HepG2 (cell line): Measurements from ENCODE around the gene ARSB. TPM values are rescaled to one million over a fixed set of nuclear protein-coding genes. Genes with fewer than 3 reads are reported as not detected.

ENCODE experiments used
- ARID3A ChIP-seq: IDR thresholded peaks from 2 replicates; pipeline ENCODE4 v1.6.1; 2012; ENCODE audit warnings: low read depth, low read length, improper control_type of control experiment
- ARID5B ChIP-seq: IDR thresholded peaks from 2 replicates; pipeline ENCODE4 v1.4.0; 2020; ENCODE audit warnings: mild to moderate bottlenecking, missing genetic modification reagents
- ARNTL ChIP-seq: sonication (generic); formaldehyde crosslinking; IDR thresholded peaks from 2 replicates; pipeline ENCODE4 v1.4.0; 2020; ENCODE audit warnings: mild to moderate bottlenecking, missing genetic modification reagents
- ISL2 ChIP-seq: sonication (generic); formaldehyde crosslinking; IDR thresholded peaks from 2 replicates; pipeline ENCODE4 v1.5.0; 2020; ENCODE audit warnings: missing genetic modification reagents
- KLF16 ChIP-seq, 2 experiments: sonication (generic) in 1 of 2; formaldehyde crosslinking in 1 of 2; IDR thresholded peaks; 2 replicates each; pipeline versions ENCODE4 v1.6.1 to v1.8.0; 2016 to 2023; ENCODE audit warnings: missing genetic modification reagents in 2 of 2, missing compliant biosample characterization in 1 of 2
- MED13 ChIP-seq: sonication (generic); formaldehyde crosslinking; IDR thresholded peaks from 2 replicates; pipeline ENCODE4 v1.5.0; 2020; ENCODE audit warnings: missing genetic modification reagents
- NFATC3 ChIP-seq: sonication (generic); formaldehyde crosslinking; IDR thresholded peaks from 2 replicates; pipeline ENCODE4 v1.5.1; 2020; ENCODE audit warnings: mild to moderate bottlenecking, missing genetic modification reagents
- RBM39 ChIP-seq: fragments of 200-400 bp; formaldehyde crosslinking; IDR thresholded peaks from one replicate; pipeline ENCODE4 v1.6.1; 2018; ENCODE audit warnings: antibody characterized with exemption, mild to moderate bottlenecking, low read depth, low read length; ENCODE audit not compliant: poor library complexity, severe bottlenecking
- RERE ChIP-seq: IDR thresholded peaks from 2 replicates; pipeline ENCODE4 v1.6.1; 2016; ENCODE audit warnings: low read depth, missing genetic modification reagents, missing compliant biosample characterization
- SNAPC5 ChIP-seq: sonication (generic); formaldehyde crosslinking; IDR thresholded peaks from 2 replicates; pipeline ENCODE4 v1.8.1; 2023; ENCODE audit warnings: mild to moderate bottlenecking, missing genetic modification reagents, borderline replicate concordance
- ZNF446 ChIP-seq: sonication (generic); formaldehyde crosslinking; IDR thresholded peaks from 2 replicates; pipeline ENCODE4 v1.5.0; 2020; ENCODE audit warnings: mild to moderate bottlenecking, missing genetic modification reagents
- ZNF740 ChIP-seq: sonication (generic); formaldehyde crosslinking; IDR thresholded peaks from 2 replicates; pipeline ENCODE4 v1.4.0; 2020; ENCODE audit warnings: missing genetic modification reagents
- ZNF772 ChIP-seq: sonication (generic); formaldehyde crosslinking; IDR thresholded peaks from 2 replicates; pipeline ENCODE4 v1.5.0; 2020; ENCODE audit warnings: mild to moderate bottlenecking, missing genetic modification reagents
- polyA plus RNA-seq, 8 experiments: library from polyadenylated mRNA; depleted of rRNA in 3 of 8; stranded (reverse) in 7 of 8; unstranded in 1 of 8; fragments of >200 nt; fragmentation: Illumina TruSeq in 4 of 8; extraction: Trizol in 4 of 8; gene quantifications; 2 replicates each; pipeline versions ENCODE4 v1.2.1 to v1.2.3, GENCODE V29; 2011 to 2016; ENCODE audit warnings: low read depth in 4 of 8, missing spikeins in 1 of 8, mixed read lengths in 1 of 8; ENCODE audit not compliant: insufficient read depth in 1 of 8
- total RNA-seq, 5 experiments: library from RNA; depleted of rRNA; stranded (reverse); fragments of >200 nt; fragmentation: Illumina TruSeq; extraction: Trizol; gene quantifications; 2 replicates each; pipeline ENCODE4 v1.2.3, GENCODE V29; 2016; ENCODE audit warnings: low read depth in 1 of 5

Gene ARSB
- total and polyA plus RNA-seq, 2 of the 13 experiments (the other 11 are each of a cell fraction or from before 2014, with no cell fraction given) = 52.6 to 66.4 TPM

GRCh38 chr5:78747055-78747454 lies 238.1 kb downstream of the ARSB start (continued):
- TF ChIP-seq KLF16 (CRISPR knock-in tag; IDR thresholded peaks at IDR 0.05) (no peak), RERE (CRISPR knock-in tag) (no peak), RBM39 (no peak), ARID3A (no peak), NFATC3 (CRISPR knock-in tag) (no peak), ZNF740 (CRISPR knock-in tag) (no peak), ARNTL (CRISPR knock-in tag) (no peak), SNAPC5 (CRISPR knock-in tag) (no peak), MED13 (CRISPR knock-in tag) (no peak), ZNF772 (no peak), ISL2 (CRISPR knock-in tag) (no peak), ZNF446 (CRISPR knock-in tag) (no peak), ARID5B (CRISPR knock-in tag) (no peak)
